ENCODE measurements around the gene TXNDC12.
"Not testable (repeated sequence)": the region's sequence is repeated elsewhere in the genome, so short reads cannot be mapped to it uniquely, and the experiment has no call there.

DNA sequence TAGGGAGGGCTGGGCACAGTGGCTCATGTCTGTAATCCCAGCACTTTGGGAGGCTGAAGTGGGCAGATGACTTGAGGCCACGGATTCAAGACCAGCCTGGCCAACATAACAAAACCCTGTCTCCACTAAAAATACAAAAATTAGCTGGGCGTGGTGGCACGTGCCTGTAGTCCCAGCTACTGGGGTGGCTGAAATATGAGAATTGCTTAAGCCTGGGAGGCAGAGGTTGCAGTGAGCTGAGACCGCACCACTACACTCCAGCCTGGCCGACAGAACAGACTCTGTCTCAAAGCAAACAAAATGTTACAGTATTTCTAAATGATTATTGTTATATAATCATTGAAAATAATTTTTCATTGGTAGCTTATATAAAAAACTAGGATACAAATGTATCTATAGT is 26.2 kb downstream of the TXNDC12 start:
- TF ChIP-seq, protein P1, sequence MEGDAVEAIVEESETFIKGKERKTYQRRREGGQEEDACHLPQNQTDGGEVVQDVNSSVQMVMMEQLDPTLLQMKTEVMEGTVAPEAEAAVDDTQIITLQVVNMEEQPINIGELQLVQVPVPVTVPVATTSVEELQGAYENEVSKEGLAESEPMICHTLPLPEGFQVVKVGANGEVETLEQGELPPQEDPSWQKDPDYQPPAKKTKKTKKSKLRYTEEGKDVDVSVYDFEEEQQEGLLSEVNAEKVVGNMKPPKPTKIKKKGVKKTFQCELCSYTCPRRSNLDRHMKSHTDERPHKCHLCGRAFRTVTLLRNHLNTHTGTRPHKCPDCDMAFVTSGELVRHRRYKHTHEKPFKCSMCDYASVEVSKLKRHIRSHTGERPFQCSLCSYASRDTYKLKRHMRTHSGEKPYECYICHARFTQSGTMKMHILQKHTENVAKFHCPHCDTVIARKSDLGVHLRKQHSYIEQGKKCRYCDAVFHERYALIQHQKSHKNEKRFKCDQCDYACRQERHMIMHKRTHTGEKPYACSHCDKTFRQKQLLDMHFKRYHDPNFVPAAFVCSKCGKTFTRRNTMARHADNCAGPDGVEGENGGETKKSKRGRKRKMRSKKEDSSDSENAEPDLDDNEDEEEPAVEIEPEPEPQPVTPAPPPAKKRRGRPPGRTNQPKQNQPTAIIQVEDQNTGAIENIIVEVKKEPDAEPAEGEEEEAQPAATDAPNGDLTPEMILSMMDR (IDR thresholded peaks at IDR 0.05): not testable (repeated sequence)
- TF ChIP-seq POLR2A (IDR thresholded peaks at IDR 0.05): not testable (repeated sequence)

Data from lower leg skin (tissue), 3 donors.